MCF 10A (cell line): Measurements from ENCODE around the gene EDEM1. TPM values are rescaled to one million over a fixed set of nuclear protein-coding genes. Genes with fewer than 3 reads are reported as not detected.
A peak's percentile ranks its signal among the peaks of the same experiment; 100 is the strongest.
"Not testable (repeated sequence)": the region's sequence is repeated elsewhere in the genome, so short reads cannot be mapped to it uniquely, and the experiment has no call there.

ENCODE experiments used
- BruUV-seq: library from RNA; stranded (reverse); fragments of 400-500 nt; replicated peaks from 2 replicates; lab custom pipeline; 2021; lab: Mats Ljungman, UMichigan
- CTCF ChIA-PET: fragments of 300-600 bp; sonication (Branson Sonifier 250); formaldehyde crosslinking; extraction: SDS; loops from one replicate; lab custom pipeline; 2021; ENCODE audit warnings: antibody characterized with exemption, inconsistent platforms; lab: Yijun Ruan, JAX
- POLR2A ChIA-PET: fragments of 300-600, 350-650 bp; sonication (Branson Sonifier 250); formaldehyde crosslinking; extraction: SDS; loops from one replicate; lab custom pipeline; 2020; ENCODE audit warnings: antibody characterized with exemption, inconsistent platforms; lab: Yijun Ruan, JAX
- DNase-seq: peaks from one replicate; pipeline ENCODE4 v3.0.0-alpha.2; 2018; ENCODE audit not compliant: unreplicated experiment
- H3K27ac Mint-ChIP-seq: one replicate; pipeline ENCODE4 v1.8.0; 2022; ENCODE audit warnings: mild to moderate bottlenecking, low read depth, mixed read lengths; ENCODE audit not compliant: unreplicated experiment
- H3K27me3 Mint-ChIP-seq: one replicate; pipeline ENCODE4 v1.8.0; 2022; ENCODE audit warnings: mixed read lengths; ENCODE audit not compliant: insufficient read depth, unreplicated experiment
- H3K36me3 Mint-ChIP-seq: one replicate; pipeline ENCODE4 v1.8.0; 2022; ENCODE audit warnings: mild to moderate bottlenecking, moderate library complexity, mixed read lengths; ENCODE audit not compliant: insufficient read depth, unreplicated experiment
- H3K4me1 Mint-ChIP-seq: one replicate; pipeline ENCODE4 v1.8.0; 2022; ENCODE audit warnings: mixed read lengths; ENCODE audit not compliant: insufficient read depth, unreplicated experiment
- H3K4me3 Mint-ChIP-seq: one replicate; pipeline ENCODE4 v1.8.0; 2022; ENCODE audit warnings: mild to moderate bottlenecking, moderate library complexity, mixed read lengths; ENCODE audit not compliant: unreplicated experiment
- H3K9me3 Mint-ChIP-seq: one replicate; pipeline ENCODE4 v1.8.0; 2022; ENCODE audit warnings: mixed read lengths; ENCODE audit not compliant: unreplicated experiment
- CTCF ChIP-seq: fragments of 200-600 bp; IDR thresholded peaks from one replicate; pipeline ENCODE4 v1.8.0; 2022; ENCODE audit warnings: antibody characterized with exemption, mild to moderate bottlenecking; ENCODE audit not compliant: unreplicated experiment
- intact Hi-C: fragments of 100-400 bp; cut with micrococcal nuclease; formaldehyde crosslinking; loops from 2 replicates; pipeline ENCODE4 v1.14.1; 2022
- total RNA-seq: library from RNA; stranded (reverse); gene quantifications from 2 replicates; pipeline ENCODE4 v1.2.3, GENCODE V29; 2022

EDEM1 gene
- total RNA-seq, 1 experiment from 2014 or later = 114 TPM

- CTCF ChIA-PET = no interaction called here
- POLR2A ChIA-PET = interaction anchor here (3.2 kb wide), 1 partner anchor 16 kb away, joined by 12 read pairs; no protein-coding TSS in a partner anchor
- BruUV-seq = no TSS peak
- peaks cover 40% of the 10 kb centered on the region for H3K36me3 Mint-ChIP-seq
- DNase-seq = no peak
- no peaks in the 10 kb centered on the region for H3K9me3 Mint-ChIP-seq
- no peaks in the 10 kb centered on the region for H3K4me1 Mint-ChIP-seq
- no peak for TF ChIP-seq CTCF
- no peak overlapping the region for H3K4me3 Mint-ChIP-seq
- peak overlapping the region; percentile 49 for H3K27ac Mint-ChIP-seq
- H3K27me3 Mint-ChIP-seq = no peaks in the 10 kb centered on the region
- intact Hi-C loops = no loop called here
Observed at GRCh38 chr3:5169807-5170206, 17.7 kb upstream of the EDEM1 start.

GRCh38 chr3:5170975-5171374 lies 16.5 kb upstream of the EDEM1 start:
- Mint-ChIP-seq H3K4me3 (no peak overlapping the region), H3K4me1 (no peaks in the 10 kb centered on the region), H3K36me3 (peaks cover 49% of the 10 kb centered on the region), H3K27ac (no peak overlapping the region), H3K27me3 (no peaks in the 10 kb centered on the region), H3K9me3 (no peaks in the 10 kb centered on the region)
- intact Hi-C loops = no loop called here
- no peak for DNase-seq
- POLR2A ChIA-PET = interaction anchor here (1.8 to 3.3 kb wide), 2 partner anchors 14 to 18 kb away, joined by 8 to 21 read pairs; no protein-coding TSS in a partner anchor
- CTCF ChIA-PET = no interaction called here
- no peak for TF ChIP-seq CTCF
- no TSS peak for BruUV-seq

GRCh38 chr3:5172018-5172417 lies 15.5 kb upstream of the EDEM1 start:
- no peak overlapping the region for H3K4me3 Mint-ChIP-seq
- no peaks in the 10 kb centered on the region for H3K4me1 Mint-ChIP-seq
- POLR2A ChIA-PET = interaction anchor here (1.8 to 3.3 kb wide), 2 partner anchors 13 to 17 kb away, joined by 8 to 21 read pairs; no protein-coding TSS in a partner anchor
- H3K27me3 Mint-ChIP-seq = no peaks in the 10 kb centered on the region
- no peak for DNase-seq
- H3K36me3 Mint-ChIP-seq = peaks cover 49% of the 10 kb centered on the region
- TF ChIP-seq CTCF = no peak
- no peaks in the 10 kb centered on the region for H3K9me3 Mint-ChIP-seq
- intact Hi-C loops = no loop called here
- CTCF ChIA-PET = interaction anchor here (0.6 kb wide), 2 partner anchors 14 to 50 kb away, joined by 3 to 4 read pairs; no protein-coding TSS in a partner anchor
- H3K27ac Mint-ChIP-seq = no peak overlapping the region
- BruUV-seq = no TSS peak

GRCh38 chr3:5179036-5179435 lies 8.5 kb upstream of the EDEM1 start:
- H3K4me1 Mint-ChIP-seq, DNase-seq, H3K27me3 Mint-ChIP-seq, CTCF ChIA-PET, H3K27ac Mint-ChIP-seq, H3K9me3 Mint-ChIP-seq, intact Hi-C loops, H3K4me3 Mint-ChIP-seq: not testable (repeated sequence)
- BruUV-seq = TSS peak; percentile 30
- POLR2A ChIA-PET = interaction anchor here (1.8 to 2.4 kb wide), 2 partner anchors 7 to 41 kb away, joined by 3 to 15 read pairs; partner anchors contain the start of gene EDEM1
- H3K36me3 Mint-ChIP-seq = peaks cover 72% of the 10 kb centered on the region
